ENCODE results near the gene TMEM132D. TPM values are rescaled to one million over a fixed set of nuclear protein-coding genes. Genes with fewer than 3 reads are reported as not detected.

Gene TMEM132D
- total RNA-seq, 1 donor: not detected

DNA sequence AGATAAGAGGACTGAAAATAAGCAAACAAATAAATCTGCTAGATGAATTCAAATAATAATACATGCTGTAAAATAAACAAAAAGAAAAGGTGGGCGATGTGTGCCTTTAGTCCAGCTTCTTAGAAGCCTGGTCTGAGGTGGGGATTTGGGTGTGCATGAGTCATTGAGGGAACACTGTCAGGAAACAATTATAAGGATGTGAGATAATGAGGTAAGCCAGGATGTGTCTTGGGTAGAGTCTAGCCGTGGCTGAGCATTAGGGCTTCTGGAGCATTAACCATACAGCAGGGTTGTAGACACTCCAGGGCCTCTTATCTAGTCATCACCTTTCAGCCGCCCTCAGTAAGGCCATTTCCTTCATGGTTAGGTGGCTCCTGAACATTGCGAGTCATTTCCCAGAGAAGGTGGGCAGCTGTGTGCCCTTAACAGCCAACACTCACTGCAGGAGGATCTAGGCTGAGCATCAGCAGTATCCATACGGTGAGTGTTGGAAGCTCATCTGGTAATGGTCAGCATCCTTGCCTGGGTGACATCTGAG lies 645.0 kb downstream of the TMEM132D start:
- H3K4me2 ChIP-seq (ENCODE audit: insufficient read depth, low read length): no peak overlapping the region
- H3K4me3 ChIP-seq (ENCODE audit: insufficient read depth, low read length): no peak overlapping the region
- H4K20me1 ChIP-seq (ENCODE audit: insufficient read depth, low read length): no peaks in the 10 kb centered on the region
- no peaks in the 10 kb centered on the region for H3K36me3 ChIP-seq (ENCODE audit: insufficient read depth, low read length)
- no peak for DNase-seq (ENCODE audit: insufficient read length, low spot score, missing footprints)
- no peak for TF ChIP-seq CTCF (IDR thresholded peaks at IDR 0.05; ENCODE audit: extremely low read depth, low read depth, low read length)
- no peaks in the 10 kb centered on the region for H3K27me3 ChIP-seq (ENCODE audit: insufficient read depth, low read length)
- H3K79me2 ChIP-seq (ENCODE audit: insufficient read depth, low read length): no peaks in the 10 kb centered on the region
- no peaks in the 10 kb centered on the region for H3K4me1 ChIP-seq (ENCODE audit: insufficient read depth, low read length)
- no peak overlapping the region for H3K27ac ChIP-seq (ENCODE audit: low read depth, low read length)
- no peak overlapping the region for H2AFZ ChIP-seq (ENCODE audit: low read length)
- no peaks in the 10 kb centered on the region for H3K9me3 ChIP-seq (ENCODE audit: low read depth, low read length)

DNA sequence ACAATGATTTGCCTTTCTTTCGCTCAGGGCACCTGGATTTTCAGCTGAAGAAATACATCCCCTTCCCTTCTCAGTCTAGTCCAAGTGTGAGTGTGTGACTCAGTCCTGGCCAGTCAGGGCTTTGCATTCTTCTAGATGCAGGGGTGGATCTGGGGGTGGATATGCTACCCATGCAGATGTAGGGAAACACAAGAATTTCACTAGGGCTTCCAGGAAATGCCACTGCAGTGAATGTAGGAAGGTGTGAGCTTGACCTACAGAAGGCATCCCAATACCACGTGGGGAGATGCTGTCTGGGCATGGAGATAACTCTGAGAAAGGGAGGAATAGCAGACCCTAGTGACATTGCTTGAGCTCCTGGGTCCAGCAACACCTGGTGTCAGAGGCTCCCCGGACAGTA lies 646.3 kb downstream of the TMEM132D start:
- H3K4me3 ChIP-seq (ENCODE audit: insufficient read depth, low read length): no peak overlapping the region
- H3K4me1 ChIP-seq (ENCODE audit: insufficient read depth, low read length): no peaks in the 10 kb centered on the region
- peaks cover 2% of the 10 kb centered on the region for H3K9me3 ChIP-seq (ENCODE audit: low read depth, low read length)
- no peak overlapping the region for H3K27ac ChIP-seq (ENCODE audit: low read depth, low read length)
- no peaks in the 10 kb centered on the region for H3K36me3 ChIP-seq (ENCODE audit: insufficient read depth, low read length)
- no peak overlapping the region for H2AFZ ChIP-seq (ENCODE audit: low read length)
- no peaks in the 10 kb centered on the region for H3K27me3 ChIP-seq (ENCODE audit: insufficient read depth, low read length)
- H4K20me1 ChIP-seq (ENCODE audit: insufficient read depth, low read length): no peaks in the 10 kb centered on the region
- no peaks in the 10 kb centered on the region for H3K79me2 ChIP-seq (ENCODE audit: insufficient read depth, low read length)
- DNase-seq (ENCODE audit: insufficient read length, low spot score, missing footprints): no peak
- H3K4me2 ChIP-seq (ENCODE audit: insufficient read depth, low read length): no peak overlapping the region
- TF ChIP-seq CTCF (IDR thresholded peaks at IDR 0.05; ENCODE audit: extremely low read depth, low read depth, low read length): no peak

DNA sequence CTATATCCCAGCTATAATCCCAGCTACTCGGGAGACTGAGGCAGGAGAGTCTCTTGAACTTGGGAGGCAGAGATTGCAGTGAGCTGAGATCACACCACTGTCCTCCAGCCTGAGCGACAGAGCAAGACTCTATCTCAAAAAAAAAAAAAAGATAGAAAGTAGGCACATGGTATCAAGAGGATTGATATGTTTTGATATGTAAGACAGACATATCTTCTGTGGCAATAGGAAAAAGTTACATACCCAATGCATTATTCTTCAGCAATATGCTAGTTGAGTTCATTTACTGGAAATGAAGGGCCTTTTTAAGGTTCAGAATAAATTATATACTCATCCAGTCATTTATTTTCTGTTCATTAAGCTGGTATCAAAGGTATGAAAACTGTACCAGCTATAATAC lies 657.2 kb downstream of the TMEM132D start:
- Histone ChIP-seq H3K36me3 (ENCODE audit: insufficient read depth, low read length) (no peaks in the 10 kb centered on the region), H4K20me1 (ENCODE audit: insufficient read depth, low read length) (no peaks in the 10 kb centered on the region), H3K79me2 (ENCODE audit: insufficient read depth, low read length) (no peaks in the 10 kb centered on the region), H2AFZ (ENCODE audit: low read length) (no peak overlapping the region), H3K4me1 (ENCODE audit: insufficient read depth, low read length) (no peaks in the 10 kb centered on the region), H3K4me2 (ENCODE audit: insufficient read depth, low read length) (no peak overlapping the region), H3K27me3 (ENCODE audit: insufficient read depth, low read length) (no peaks in the 10 kb centered on the region), H3K4me3 (ENCODE audit: insufficient read depth, low read length) (no peak overlapping the region), H3K9me3 (ENCODE audit: low read depth, low read length) (peaks cover 4% of the 10 kb centered on the region), H3K27ac (ENCODE audit: low read depth, low read length) (no peak overlapping the region)
- no peak for DNase-seq (ENCODE audit: insufficient read length, low spot score, missing footprints)
- TF ChIP-seq CTCF (IDR thresholded peaks at IDR 0.05; ENCODE audit: extremely low read depth, low read depth, low read length): no peak

GRCh38 chr12:129245769-129246168 lies 658.1 kb downstream of the TMEM132D start:
- DNase-seq (ENCODE audit: insufficient read length, low spot score, missing footprints): no peak
- Histone ChIP-seq H3K79me2 (ENCODE audit: insufficient read depth, low read length) (no peaks in the 10 kb centered on the region), H3K27ac (ENCODE audit: low read depth, low read length) (no peak overlapping the region), H2AFZ (ENCODE audit: low read length) (no peak overlapping the region), H3K4me1 (ENCODE audit: insufficient read depth, low read length) (no peaks in the 10 kb centered on the region), H3K36me3 (ENCODE audit: insufficient read depth, low read length) (no peaks in the 10 kb centered on the region), H3K9me3 (ENCODE audit: low read depth, low read length) (peaks cover 4% of the 10 kb centered on the region), H3K4me2 (ENCODE audit: insufficient read depth, low read length) (no peak overlapping the region), H3K4me3 (ENCODE audit: insufficient read depth, low read length) (no peak overlapping the region), H4K20me1 (ENCODE audit: insufficient read depth, low read length) (no peaks in the 10 kb centered on the region), H3K27me3 (ENCODE audit: insufficient read depth, low read length) (no peaks in the 10 kb centered on the region)
- no peak for TF ChIP-seq CTCF (IDR thresholded peaks at IDR 0.05; ENCODE audit: extremely low read depth, low read depth, low read length)

Measured in osteoblast (primary cell).